Measurements from ENCODE around the gene ADGRF5. TPM values are rescaled to one million over a fixed set of nuclear protein-coding genes. Genes with fewer than 3 reads are reported as not detected.

The ADGRF5 gene
- total and polyA plus RNA-seq, 2 experiments from 2014 or later: not detected

GRCh38 chr6:46888031-46888430 lies 33.7 kb downstream of the ADGRF5 start (continued):
- TF ChIP-seq CTCF (conservative IDR thresholded peaks at IDR 0.05; ENCODE audit: low read depth in 2 of 2) (no peak), ETS1 (IDR thresholded peaks at IDR 0.05) (no peak), NANOG (IDR thresholded peaks at IDR 0.05; ENCODE audit: borderline replicate concordance) (no peak), EZH2phosphoT487 (IDR thresholded peaks at IDR 0.05; ENCODE audit: unreplicated experiment) (no peak), ZNF114 (CRISPR knock-in tag; IDR thresholded peaks at IDR 0.05) (no peak), ZNF331 (CRISPR knock-in tag; IDR thresholded peaks at IDR 0.05; ENCODE audit: low read depth) (no peak)

- no peak overlapping the region for H3K4me3 ChIP-seq
- no peak overlapping the region for H3K4me2 ChIP-seq
- no peaks in the 10 kb centered on the region for H3F3A ChIP-seq (replicated peaks; ENCODE audit: low read depth)
- no peaks in the 10 kb centered on the region for H3K27me3 Mint-ChIP-seq (ENCODE audit: insufficient read depth, low read depth, poor library complexity)
- no peak for DNase-seq (ENCODE audit: low spot score)
- no peaks in the 10 kb centered on the region for H3K9me3 Mint-ChIP-seq
- peaks cover 9% of the 10 kb centered on the region; the same call in 1 of the 2 replicates for H3K9me2 ChIP-seq (ENCODE audit: insufficient read depth)
- H2AFZ ChIP-seq: no peak overlapping the region
- no peak for ATAC-seq
- H4K20me1 ChIP-seq (replicated peaks; ENCODE audit: insufficient read depth): no peaks in the 10 kb centered on the region
- H3K36me3 Mint-ChIP-seq (ENCODE audit: low read depth): no peaks in the 10 kb centered on the region
- H3K27ac ChIP-seq (ENCODE audit: low read depth): no peak overlapping the region
- H3K27me3 ChIP-seq (ENCODE audit: insufficient read depth): no peaks in the 10 kb centered on the region
- no peaks in the 10 kb centered on the region for H3K79me2 ChIP-seq (replicated peaks; ENCODE audit: insufficient read depth)
- H3K36me3 ChIP-seq (ENCODE audit: insufficient read depth): no peaks in the 10 kb centered on the region
- no peak overlapping the region for H3K27ac Mint-ChIP-seq
- TF ChIP-seq ZNF331 (CRISPR knock-in tag; IDR thresholded peaks at IDR 0.05; ENCODE audit: low read depth): no peak
- no peaks in the 10 kb centered on the region for H3K4me1 Mint-ChIP-seq
- H3K4me1 ChIP-seq (ENCODE audit: insufficient read depth): no peaks in the 10 kb centered on the region
- no peak overlapping the region for H3K4me3 Mint-ChIP-seq
Observed at GRCh38 chr6:46882645-46883044, 39.1 kb downstream of the ADGRF5 start.

GRCh38 chr6:46879003-46879402 lies 42.7 kb downstream of the ADGRF5 start:
- ATAC-seq (no peak), DNase-seq (ENCODE audit: low spot score) (no peak)
- no peaks in the 10 kb centered on the region for H3K36me3 Mint-ChIP-seq (ENCODE audit: low read depth)
- Histone ChIP-seq H3K4me3 (no peak overlapping the region), H4K20me1 (replicated peaks; ENCODE audit: insufficient read depth) (no peaks in the 10 kb centered on the region), H3K4me2 (no peak overlapping the region), H3F3A (replicated peaks; ENCODE audit: low read depth) (no peaks in the 10 kb centered on the region), H3K36me3 (ENCODE audit: insufficient read depth) (no peaks in the 10 kb centered on the region), H3K27ac (ENCODE audit: low read depth) (no peak overlapping the region), H3K79me2 (replicated peaks; ENCODE audit: insufficient read depth) (no peaks in the 10 kb centered on the region), H3K27me3 (ENCODE audit: insufficient read depth) (no peaks in the 10 kb centered on the region), H2AFZ (no peak overlapping the region), H3K9me2 (ENCODE audit: insufficient read depth) (peaks cover 13% of the 10 kb centered on the region), H3K4me1 (ENCODE audit: insufficient read depth) (peaks cover 5% of the 10 kb centered on the region)
- H3K4me3 Mint-ChIP-seq: no peak overlapping the region
- peaks cover 2% of the 10 kb centered on the region for H3K27me3 Mint-ChIP-seq (ENCODE audit: insufficient read depth, low read depth, poor library complexity)
- no peak overlapping the region for H3K27ac Mint-ChIP-seq
- H3K4me1 Mint-ChIP-seq: peaks cover 12% of the 10 kb centered on the region
- H3K9me3 Mint-ChIP-seq: no peaks in the 10 kb centered on the region
- TF ChIP-seq NANOG (IDR thresholded peaks at IDR 0.05; ENCODE audit: borderline replicate concordance) (no peak), CTCF (conservative IDR thresholded peaks at IDR 0.05; ENCODE audit: low read depth in 2 of 2) (no peak), REST (IDR thresholded peaks at IDR 0.05; ENCODE audit: unreplicated experiment) (no peak), ZNF331 (CRISPR knock-in tag; IDR thresholded peaks at IDR 0.05; ENCODE audit: low read depth) (no peak), STAT1 (IDR thresholded peaks at IDR 0.05; ENCODE audit: unreplicated experiment) (no peak), JUNB (IDR thresholded peaks at IDR 0.05; ENCODE audit: unreplicated experiment) (no peak), POLR2AphosphoS5 (IDR thresholded peaks at IDR 0.05; ENCODE audit: low read depth) (no peak)

All from GM23338 (cell line).